Stimulated activated CD8-positive, alpha-beta memory T cell treated with anti-CD3 and anti-CD28 coated beads, Interleukin-12 subunit alpha, Interleukin-12 subunit beta, amount 100 ng/mL, for 24 hours (primary cell): ENCODE measurements around the gene CSTA.
A peak's percentile ranks its signal among the peaks of the same experiment; 100 is the strongest.

Experiments
- DNase-seq: peaks from one replicate; pipeline ENCODE4 v3.0.0-alpha.2; 2020; ENCODE audit errors: extremely low read depth

Gene CSTA

GRCh38 chr3:122382888-122383666, 58.0 kb downstream of the CSTA start, which contains the start of gene MIX23:
MIX23 (minus strand) TSS chr3:122383231; CDS start chr3:122383224, 7 bp downstream.
- peak; percentile 60 for DNase-seq

GRCh38 chr3:122383771-122384697, 59.0 kb downstream of the CSTA start, which contains the start of gene FAM162A:
FAM162A (plus strand) TSS chr3:122384182; CDS start chr3:122384266, 84 bp downstream.
- DNase-seq = peak; percentile 78

- no peak for DNase-seq
These were observed 62.7 kb downstream of the CSTA start for GRCh38 chr3:122387709-122388108.

- no peak for DNase-seq
These were observed 64.1 kb downstream of the CSTA start for GRCh38 chr3:122389197-122389596.

GRCh38 chr3:122389892-122390291, 64.8 kb downstream of the CSTA start:
- DNase-seq = no peak

- no peak for DNase-seq
These were observed 65.6 kb downstream of the CSTA start for GRCh38 chr3:122390665-122391064.
